SK-N-SH (cell line): ENCODE results near the gene EBF3. TPM values are rescaled to one million over a fixed set of nuclear protein-coding genes. Genes with fewer than 3 reads are reported as not detected.

Source experiments
- CTCF ChIA-PET: fragments of 300-600, 350-600 bp; formaldehyde crosslinking; extraction: SDS; loops from one replicate; lab custom pipeline; 2021; lab: Yijun Ruan, JAX
- POLR2A ChIA-PET: fragments of 350-600 bp; sonication (Branson Sonifier 250); formaldehyde crosslinking; extraction: SDS; loops from one replicate; lab custom pipeline; 2020; ENCODE audit warnings: antibody characterized with exemption, inconsistent platforms; lab: Yijun Ruan, JAX
- DNase-seq: peaks from one replicate; pipeline ENCODE4 v3.0.0; 2012
- H2AFZ ChIP-seq: fragments of 200-600 bp; sonication (generic); 2 replicates; pipeline ENCODE4 v1.8.1; 2016; ENCODE audit warnings: antibody characterized with exemption, mild to moderate bottlenecking, low read depth
- H3F3A ChIP-seq: fragments of 200-600 bp; sonication (generic); replicated peaks from 2 replicates; pipeline ENCODE3; 2016; ENCODE audit warnings: antibody characterized with exemption, mild to moderate bottlenecking; ENCODE audit not compliant: insufficient read depth
- H3K27ac ChIP-seq, 2 experiments: fragments of 200-500 bp in 1 of 2; fragments of 200-600 bp in 1 of 2; sonication (Bioruptor generic) in 1 of 2; sonication (generic), shearing (Covaris generic) in 1 of 2; 2 replicates each; pipeline versions ENCODE4 v1.5.1 to v1.6.1; 2014 to 2016; ENCODE audit warnings: low read depth in 2 of 2, inconsistent platforms in 1 of 2, low read length in 1 of 2, mild to moderate bottlenecking in 1 of 2, mixed read lengths in 1 of 2
- H3K27me3 ChIP-seq: fragments of 200-600 bp; sonication (generic), shearing (Covaris generic); 2 replicates; pipeline ENCODE4 v1.6.1; 2016; ENCODE audit warnings: mixed run types; ENCODE audit not compliant: insufficient read depth
- H3K36me3 ChIP-seq, 2 experiments: fragments of 200-500 bp in 1 of 2; fragments of 200-600 bp in 1 of 2; sonication (Bioruptor generic) in 1 of 2; sonication (generic) in 1 of 2; replicated peaks in 1 of 2; 2 replicates each; pipeline versions ENCODE3 to v1.5.1; 2014 to 2016; ENCODE audit warnings: low read length in 1 of 2, mild to moderate bottlenecking in 1 of 2; ENCODE audit not compliant: insufficient read depth in 2 of 2, control insufficient read depth in 1 of 2
- H3K4me1 ChIP-seq, 2 experiments: fragments of 200-500 bp in 1 of 2; fragments of 200-600 bp in 1 of 2; sonication (Bioruptor generic) in 1 of 2; sonication (generic), shearing (Covaris generic) in 1 of 2; 2 replicates each; pipeline versions ENCODE4 v1.5.1 to v1.6.1; 2014 to 2016; ENCODE audit warnings: low read depth in 1 of 2, low read length in 1 of 2, mixed run types in 1 of 2; ENCODE audit not compliant: insufficient read depth in 2 of 2, control insufficient read depth in 1 of 2
- H3K4me2 ChIP-seq: fragments of 200-600 bp; sonication (generic), shearing (Covaris generic); 2 replicates; pipeline ENCODE4 v1.6.1; 2017; ENCODE audit warnings: mixed run types
- H3K4me3 ChIP-seq, 2 experiments: fragments of 200-500 bp in 1 of 2; fragments of 200-600 bp in 1 of 2; sonication (Bioruptor generic) in 1 of 2; sonication (generic), shearing (Covaris generic) in 1 of 2; 2 replicates each; pipeline versions ENCODE4 v1.5.1 to v1.8.1; 2014 to 2016; ENCODE audit warnings: low read depth in 2 of 2, inconsistent platforms in 1 of 2, low read length in 1 of 2, mild to moderate bottlenecking in 1 of 2, mixed read lengths in 1 of 2, moderate library complexity in 1 of 2
- H3K79me2 ChIP-seq: fragments of 200-600 bp; sonication (generic); 2 replicates; pipeline ENCODE4 v1.8.1; 2017; ENCODE audit warnings: mild to moderate bottlenecking; ENCODE audit not compliant: insufficient read depth
- H3K9ac ChIP-seq: fragments of 200-600 bp; sonication (generic); 2 replicates; pipeline ENCODE4 v1.6.1; 2017; ENCODE audit warnings: mixed run types
- H3K9me2 ChIP-seq: fragments of 200-600 bp; sonication (generic); 2 replicates; pipeline ENCODE4 v1.6.1; 2017; ENCODE audit warnings: mixed run types
- H3K9me3 ChIP-seq: fragments of 200-600 bp; sonication (generic); 2 replicates; pipeline ENCODE4 v1.6.1; 2017; ENCODE audit warnings: mixed run types, mild to moderate bottlenecking, moderate library complexity
- H4K20me1 ChIP-seq: fragments of 200-600 bp; sonication (generic); 2 replicates; pipeline ENCODE4 v1.6.1; 2017; ENCODE audit warnings: mild to moderate bottlenecking, mixed run types; ENCODE audit not compliant: insufficient read depth
- EP300 ChIP-seq, 2 experiments: IDR thresholded peaks; 2 replicates each; pipeline versions ENCODE4 v1.4.0 to v1.6.1; 2012; ENCODE audit warnings: borderline replicate concordance in 1 of 2, low read depth in 1 of 2, low read length in 1 of 2
- EZH2phosphoT487 ChIP-seq: fragments of 200-600 bp; sonication (generic); IDR thresholded peaks from 2 replicates; pipeline ENCODE4 v1.6.1; 2017; ENCODE audit warnings: low read depth, mixed run types, mild to moderate bottlenecking, antibody characterized with exemption, moderate library complexity, borderline replicate concordance
- FOSL2 ChIP-seq: IDR thresholded peaks from 2 replicates; pipeline ENCODE4 v1.4.0; 2012; ENCODE audit warnings: low read depth, mild to moderate bottlenecking, moderate library complexity, borderline replicate concordance
- GABPA ChIP-seq: IDR thresholded peaks from 2 replicates; pipeline ENCODE4 v1.4.0; 2012; ENCODE audit warnings: low read depth, mild to moderate bottlenecking
- GATA2 ChIP-seq: sonication (generic); formaldehyde crosslinking; IDR thresholded peaks from 2 replicates; pipeline ENCODE4 v1.5.0; 2020; ENCODE audit warnings: mild to moderate bottlenecking, missing genetic modification reagents
- MEF2A ChIP-seq: IDR thresholded peaks from 2 replicates; pipeline ENCODE4 v1.4.0; 2012; ENCODE audit warnings: low read depth, borderline replicate concordance
- MXI1 ChIP-seq: IDR thresholded peaks from 2 replicates; pipeline ENCODE4 v1.6.1; 2012; ENCODE audit warnings: mild to moderate bottlenecking, low read depth, low read length, improper control_type of control experiment
- NFIC ChIP-seq: IDR thresholded peaks from 2 replicates; pipeline ENCODE4 v1.4.0; 2012; ENCODE audit warnings: borderline replicate concordance
- POLR2AphosphoS5 ChIP-seq: IDR thresholded peaks from 2 replicates; pipeline ENCODE4 v1.6.1; 2012; ENCODE audit warnings: low read depth, low read length
- RXRA ChIP-seq: IDR thresholded peaks from 2 replicates; pipeline ENCODE4 v1.4.0; 2012; ENCODE audit warnings: low read depth, mild to moderate bottlenecking, borderline replicate concordance
- SMC3 ChIP-seq: IDR thresholded peaks from 2 replicates; pipeline ENCODE4 v1.6.1; 2012; ENCODE audit warnings: low read depth, low read length, improper control_type of control experiment
- TAF1 ChIP-seq: IDR thresholded peaks from 2 replicates; pipeline ENCODE4 v1.6.1; 2012; ENCODE audit warnings: low read depth, mild to moderate bottlenecking, low read length, moderate library complexity, borderline replicate concordance
- TEAD4 ChIP-seq: IDR thresholded peaks from 2 replicates; pipeline ENCODE4 v1.4.0; 2012; ENCODE audit warnings: mild to moderate bottlenecking, borderline replicate concordance; ENCODE audit not compliant: insufficient read depth
- YY1 ChIP-seq: IDR thresholded peaks from 2 replicates; pipeline ENCODE4 v1.4.0; 2012; ENCODE audit warnings: low read depth, mild to moderate bottlenecking
- WGBS: methylation state at CpG from one replicate; pipeline ENCODE4 v1.1.6; 2017; ENCODE audit warnings: low lambda C conversion rate; 5-methylcytosine and 5-hydroxymethylcytosine counted together
- polyA plus RNA-seq, 3 experiments: library from polyadenylated mRNA; depleted of rRNA; stranded (reverse); fragments of >200 nt; gene quantifications; 2 replicates each; pipeline ENCODE4 v1.2.3, GENCODE V29; 2012
- TF ChIP-seq, protein P1 (sequence below): IDR thresholded peaks from 2 replicates; pipeline ENCODE4 v1.4.0; 2012; ENCODE audit warnings: low read depth, borderline replicate concordance
- TF ChIP-seq, protein P2 (sequence below): IDR thresholded peaks from 2 replicates; pipeline ENCODE4; 2012
- TF ChIP-seq, protein P3 (sequence below): IDR thresholded peaks from 2 replicates; pipeline ENCODE4 v1.4.0; 2012; ENCODE audit warnings: low read depth
- TF ChIP-seq, protein P4 (sequence below): IDR thresholded peaks from 2 replicates; pipeline ENCODE4 v1.6.1; 2012; ENCODE audit warnings: mild to moderate bottlenecking, low read depth, low read length, moderate library complexity
- TF ChIP-seq, protein P5 (sequence below): fragments of 150-350 bp; IDR thresholded peaks from 2 replicates; pipeline ENCODE4 v1.6.1; 2016; ENCODE audit warnings: mild to moderate bottlenecking, low read depth, low read length
- TF ChIP-seq, protein P6 (sequence below): IDR thresholded peaks from 2 replicates; pipeline ENCODE4 v1.4.0; 2012; ENCODE audit warnings: low read depth, borderline replicate concordance

EBF3 gene
- polyA plus RNA-seq, 1 of the 3 experiments (the other 2 are of a cell fraction): not detected

DNA sequence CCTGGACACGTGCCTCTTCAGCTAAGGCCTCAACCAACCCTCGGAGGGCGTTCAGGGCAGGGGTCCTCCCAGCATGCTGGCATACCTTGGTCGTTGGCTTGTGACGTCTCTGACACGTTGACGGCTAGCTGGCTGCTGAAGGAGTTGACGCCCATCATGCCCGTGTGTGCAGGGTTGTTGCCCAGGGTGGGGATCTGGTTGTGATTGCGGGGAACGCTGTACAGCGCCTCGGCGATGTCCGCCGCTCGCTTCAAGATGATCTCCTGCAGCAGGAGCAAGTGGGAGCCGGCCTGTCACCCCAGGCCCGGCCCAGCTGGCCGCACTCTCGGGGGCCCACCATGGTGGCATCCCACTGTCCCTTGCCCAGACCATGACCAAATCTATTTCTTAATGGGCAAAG lies 122.0 kb downstream of the EBF3 start:
- Histone ChIP-seq H3K4me3 (no peak overlapping the region), H3K9me2 (no peaks in the 10 kb centered on the region), H3K4me2 (no peak overlapping the region), H3K9me3 (no peaks in the 10 kb centered on the region), H3K79me2 (no peaks in the 10 kb centered on the region), H3K4me1 (no peaks in the 10 kb centered on the region), H3F3A (no peaks in the 10 kb centered on the region), H3K27me3 (no peaks in the 10 kb centered on the region), H3K27ac (no peak overlapping the region), H2AFZ (no peak overlapping the region), H4K20me1 (no peaks in the 10 kb centered on the region), H3K36me3 (no peaks in the 10 kb centered on the region), H3K9ac (no peak overlapping the region)
- WGBS: 79% methylated on average over 16 of the region's 21 CpGs
- no peak for DNase-seq
- TF ChIP-seq YY1 (no peak), EZH2phosphoT487 (no peak), EP300 (IDR thresholded peaks at IDR 0.05; ENCODE audit: borderline replicate concordance in 1 of 2, low read depth in 1 of 2, low read length in 1 of 2) (no peak), MXI1 (no peak), MEF2A (no peak), NFIC (no peak), POLR2AphosphoS5 (no peak), TEAD4 (no peak), FOSL2 (no peak), TAF1 (no peak), GATA2 (CRISPR knock-in tag) (no peak), GABPA (no peak), SMC3 (no peak), RXRA (no peak)
- TF ChIP-seq, protein P1, sequence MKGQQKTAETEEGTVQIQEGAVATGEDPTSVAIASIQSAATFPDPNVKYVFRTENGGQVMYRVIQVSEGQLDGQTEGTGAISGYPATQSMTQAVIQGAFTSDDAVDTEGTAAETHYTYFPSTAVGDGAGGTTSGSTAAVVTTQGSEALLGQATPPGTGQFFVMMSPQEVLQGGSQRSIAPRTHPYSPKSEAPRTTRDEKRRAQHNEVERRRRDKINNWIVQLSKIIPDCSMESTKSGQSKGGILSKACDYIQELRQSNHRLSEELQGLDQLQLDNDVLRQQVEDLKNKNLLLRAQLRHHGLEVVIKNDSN: no peak
- TF ChIP-seq, protein P2, sequence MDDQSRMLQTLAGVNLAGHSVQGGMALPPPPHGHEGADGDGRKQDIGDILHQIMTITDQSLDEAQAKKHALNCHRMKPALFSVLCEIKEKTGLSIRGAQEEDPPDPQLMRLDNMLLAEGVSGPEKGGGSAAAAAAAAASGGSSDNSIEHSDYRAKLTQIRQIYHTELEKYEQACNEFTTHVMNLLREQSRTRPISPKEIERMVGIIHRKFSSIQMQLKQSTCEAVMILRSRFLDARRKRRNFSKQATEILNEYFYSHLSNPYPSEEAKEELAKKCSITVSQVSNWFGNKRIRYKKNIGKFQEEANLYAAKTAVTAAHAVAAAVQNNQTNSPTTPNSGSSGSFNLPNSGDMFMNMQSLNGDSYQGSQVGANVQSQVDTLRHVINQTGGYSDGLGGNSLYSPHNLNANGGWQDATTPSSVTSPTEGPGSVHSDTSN: no peak
- TF ChIP-seq, protein P3, sequence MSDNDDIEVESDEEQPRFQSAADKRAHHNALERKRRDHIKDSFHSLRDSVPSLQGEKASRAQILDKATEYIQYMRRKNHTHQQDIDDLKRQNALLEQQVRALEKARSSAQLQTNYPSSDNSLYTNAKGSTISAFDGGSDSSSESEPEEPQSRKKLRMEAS: no peak
- TF ChIP-seq, protein P4, sequence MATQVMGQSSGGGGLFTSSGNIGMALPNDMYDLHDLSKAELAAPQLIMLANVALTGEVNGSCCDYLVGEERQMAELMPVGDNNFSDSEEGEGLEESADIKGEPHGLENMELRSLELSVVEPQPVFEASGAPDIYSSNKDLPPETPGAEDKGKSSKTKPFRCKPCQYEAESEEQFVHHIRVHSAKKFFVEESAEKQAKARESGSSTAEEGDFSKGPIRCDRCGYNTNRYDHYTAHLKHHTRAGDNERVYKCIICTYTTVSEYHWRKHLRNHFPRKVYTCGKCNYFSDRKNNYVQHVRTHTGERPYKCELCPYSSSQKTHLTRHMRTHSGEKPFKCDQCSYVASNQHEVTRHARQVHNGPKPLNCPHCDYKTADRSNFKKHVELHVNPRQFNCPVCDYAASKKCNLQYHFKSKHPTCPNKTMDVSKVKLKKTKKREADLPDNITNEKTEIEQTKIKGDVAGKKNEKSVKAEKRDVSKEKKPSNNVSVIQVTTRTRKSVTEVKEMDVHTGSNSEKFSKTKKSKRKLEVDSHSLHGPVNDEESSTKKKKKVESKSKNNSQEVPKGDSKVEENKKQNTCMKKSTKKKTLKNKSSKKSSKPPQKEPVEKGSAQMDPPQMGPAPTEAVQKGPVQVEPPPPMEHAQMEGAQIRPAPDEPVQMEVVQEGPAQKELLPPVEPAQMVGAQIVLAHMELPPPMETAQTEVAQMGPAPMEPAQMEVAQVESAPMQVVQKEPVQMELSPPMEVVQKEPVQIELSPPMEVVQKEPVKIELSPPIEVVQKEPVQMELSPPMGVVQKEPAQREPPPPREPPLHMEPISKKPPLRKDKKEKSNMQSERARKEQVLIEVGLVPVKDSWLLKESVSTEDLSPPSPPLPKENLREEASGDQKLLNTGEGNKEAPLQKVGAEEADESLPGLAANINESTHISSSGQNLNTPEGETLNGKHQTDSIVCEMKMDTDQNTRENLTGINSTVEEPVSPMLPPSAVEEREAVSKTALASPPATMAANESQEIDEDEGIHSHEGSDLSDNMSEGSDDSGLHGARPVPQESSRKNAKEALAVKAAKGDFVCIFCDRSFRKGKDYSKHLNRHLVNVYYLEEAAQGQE: no peak
- TF ChIP-seq, protein P5, sequence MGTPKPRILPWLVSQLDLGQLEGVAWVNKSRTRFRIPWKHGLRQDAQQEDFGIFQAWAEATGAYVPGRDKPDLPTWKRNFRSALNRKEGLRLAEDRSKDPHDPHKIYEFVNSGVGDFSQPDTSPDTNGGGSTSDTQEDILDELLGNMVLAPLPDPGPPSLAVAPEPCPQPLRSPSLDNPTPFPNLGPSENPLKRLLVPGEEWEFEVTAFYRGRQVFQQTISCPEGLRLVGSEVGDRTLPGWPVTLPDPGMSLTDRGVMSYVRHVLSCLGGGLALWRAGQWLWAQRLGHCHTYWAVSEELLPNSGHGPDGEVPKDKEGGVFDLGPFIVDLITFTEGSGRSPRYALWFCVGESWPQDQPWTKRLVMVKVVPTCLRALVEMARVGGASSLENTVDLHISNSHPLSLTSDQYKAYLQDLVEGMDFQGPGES: no peak
- TF ChIP-seq, protein P6, sequence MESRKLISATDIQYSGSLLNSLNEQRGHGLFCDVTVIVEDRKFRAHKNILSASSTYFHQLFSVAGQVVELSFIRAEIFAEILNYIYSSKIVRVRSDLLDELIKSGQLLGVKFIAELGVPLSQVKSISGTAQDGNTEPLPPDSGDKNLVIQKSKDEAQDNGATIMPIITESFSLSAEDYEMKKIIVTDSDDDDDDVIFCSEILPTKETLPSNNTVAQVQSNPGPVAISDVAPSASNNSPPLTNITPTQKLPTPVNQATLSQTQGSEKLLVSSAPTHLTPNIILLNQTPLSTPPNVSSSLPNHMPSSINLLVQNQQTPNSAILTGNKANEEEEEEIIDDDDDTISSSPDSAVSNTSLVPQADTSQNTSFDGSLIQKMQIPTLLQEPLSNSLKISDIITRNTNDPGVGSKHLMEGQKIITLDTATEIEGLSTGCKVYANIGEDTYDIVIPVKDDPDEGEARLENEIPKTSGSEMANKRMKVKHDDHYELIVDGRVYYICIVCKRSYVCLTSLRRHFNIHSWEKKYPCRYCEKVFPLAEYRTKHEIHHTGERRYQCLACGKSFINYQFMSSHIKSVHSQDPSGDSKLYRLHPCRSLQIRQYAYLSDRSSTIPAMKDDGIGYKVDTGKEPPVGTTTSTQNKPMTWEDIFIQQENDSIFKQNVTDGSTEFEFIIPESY: no peak
- ChIA-PET CTCF (interaction anchor here (1.4 kb wide), 1 partner anchor 12 kb away, joined by 5 read pairs; no protein-coding TSS in a partner anchor), POLR2A (no interaction called here)
